ENCODE measurements around the gene RBP5.
A peak's percentile ranks its signal among the peaks of the same experiment; 100 is the strongest.

RBP5 gene

DNA sequence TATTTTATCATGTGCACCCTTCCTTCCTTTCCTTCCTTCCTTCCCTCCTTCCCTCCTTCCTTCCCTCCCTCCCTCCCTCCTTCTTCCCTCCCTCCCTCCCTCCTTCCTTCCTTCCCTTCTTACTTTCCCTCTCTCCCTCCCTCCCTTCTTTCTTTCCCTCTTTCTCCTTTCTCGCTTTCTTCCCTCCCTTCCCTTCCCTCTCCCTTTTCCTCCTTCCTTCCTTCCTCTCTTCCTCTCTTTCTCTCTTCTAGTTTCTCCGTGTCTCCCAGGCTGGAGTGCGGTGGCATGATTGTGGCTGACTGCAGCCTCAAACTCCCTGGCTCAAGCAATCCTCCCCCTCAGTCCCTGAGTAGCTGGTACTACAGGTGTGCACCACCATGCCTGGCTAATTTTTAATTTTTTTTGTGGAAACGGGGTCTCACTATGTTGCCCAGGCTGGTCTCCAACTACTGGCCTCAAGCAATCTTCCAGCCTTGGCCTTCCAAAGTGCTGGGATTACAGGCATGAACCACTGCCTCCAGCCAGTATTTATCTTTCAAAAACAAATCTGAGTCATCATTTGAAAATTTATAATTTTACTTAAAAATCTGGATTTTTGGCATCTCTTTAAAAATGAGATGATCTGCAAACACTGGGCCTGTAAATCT, 27.5 kb downstream of the RBP5 start:
- DNase-seq (ENCODE audit: low spot score), result no peak

DNA sequence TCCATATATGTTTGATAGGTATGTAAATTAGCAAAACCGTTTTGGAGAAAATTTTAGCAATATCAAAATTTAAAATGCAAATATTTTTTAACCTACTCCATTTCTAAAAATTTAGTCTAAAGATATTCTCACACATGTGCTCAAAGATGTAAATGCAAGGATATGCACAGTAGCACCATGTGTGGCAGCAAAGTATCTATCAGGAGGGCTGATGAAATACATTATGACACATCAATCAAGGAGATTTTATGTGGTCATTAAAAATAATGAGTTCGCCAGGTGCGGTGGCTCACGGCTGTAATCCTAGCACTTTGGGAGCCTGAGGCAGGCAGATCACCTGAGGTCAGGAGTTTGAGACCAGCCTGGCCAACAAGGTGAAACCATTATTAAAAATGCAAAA, 28.4 kb downstream of the RBP5 start:
- DNase-seq (ENCODE audit: low spot score), result no peak

DNA sequence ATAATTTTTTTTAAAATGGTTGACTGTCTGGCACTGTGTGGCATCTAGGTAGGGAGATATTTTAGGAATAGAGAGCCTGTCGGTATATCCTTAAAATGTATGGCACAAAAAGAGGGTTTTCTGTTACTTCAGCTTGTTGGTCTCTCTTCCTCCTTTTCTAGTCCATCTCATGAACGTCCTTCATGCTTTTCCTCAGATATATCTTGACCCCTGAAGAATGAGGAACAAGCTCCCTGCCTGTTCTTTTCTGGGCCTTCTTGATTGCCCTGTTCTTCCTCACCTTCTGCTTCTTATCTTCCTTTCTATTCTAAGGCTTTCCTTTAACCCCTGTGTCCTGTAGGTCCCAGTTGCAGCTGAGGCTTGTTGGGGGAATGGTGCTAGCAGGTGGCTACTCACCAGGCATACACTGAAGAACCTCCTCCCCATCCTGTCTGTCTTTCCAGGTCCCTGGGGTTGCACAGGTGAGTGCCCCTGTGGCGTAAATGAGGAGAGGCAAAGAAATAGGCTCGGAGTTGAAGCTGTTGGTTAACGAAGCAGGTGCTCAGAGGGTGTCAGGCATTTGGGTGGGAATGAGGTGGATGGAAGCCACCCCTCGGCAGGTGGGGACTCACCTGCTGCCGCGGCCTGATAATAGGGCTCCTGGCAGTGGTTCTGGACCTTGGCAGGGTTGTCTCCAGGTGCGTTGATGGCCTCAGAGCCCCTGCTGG, 29.2 kb downstream of the RBP5 start:
- DNase-seq (ENCODE audit: low spot score), result no peak

DNA sequence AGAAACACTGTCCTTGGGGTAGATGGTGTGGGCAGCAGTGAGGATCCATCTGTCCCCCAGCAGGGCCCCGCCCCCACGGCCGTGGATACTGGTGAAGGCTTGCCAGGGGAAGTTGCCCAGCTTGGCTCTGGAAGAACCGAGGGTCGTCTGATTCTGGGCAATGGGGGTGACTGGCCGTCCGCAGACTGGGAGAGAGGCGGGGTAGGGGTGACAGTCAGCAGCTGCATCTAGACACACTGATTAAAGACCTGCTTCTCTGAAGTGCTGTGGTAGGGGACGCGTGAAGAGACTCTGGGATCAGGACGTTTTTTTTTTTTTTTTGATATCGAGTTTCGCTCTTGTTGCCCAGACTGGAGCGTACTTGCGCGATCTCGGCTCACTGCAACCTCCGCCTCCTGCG, 31.7 kb downstream of the RBP5 start:
- no peak for DNase-seq (ENCODE audit: low spot score)

DNA sequence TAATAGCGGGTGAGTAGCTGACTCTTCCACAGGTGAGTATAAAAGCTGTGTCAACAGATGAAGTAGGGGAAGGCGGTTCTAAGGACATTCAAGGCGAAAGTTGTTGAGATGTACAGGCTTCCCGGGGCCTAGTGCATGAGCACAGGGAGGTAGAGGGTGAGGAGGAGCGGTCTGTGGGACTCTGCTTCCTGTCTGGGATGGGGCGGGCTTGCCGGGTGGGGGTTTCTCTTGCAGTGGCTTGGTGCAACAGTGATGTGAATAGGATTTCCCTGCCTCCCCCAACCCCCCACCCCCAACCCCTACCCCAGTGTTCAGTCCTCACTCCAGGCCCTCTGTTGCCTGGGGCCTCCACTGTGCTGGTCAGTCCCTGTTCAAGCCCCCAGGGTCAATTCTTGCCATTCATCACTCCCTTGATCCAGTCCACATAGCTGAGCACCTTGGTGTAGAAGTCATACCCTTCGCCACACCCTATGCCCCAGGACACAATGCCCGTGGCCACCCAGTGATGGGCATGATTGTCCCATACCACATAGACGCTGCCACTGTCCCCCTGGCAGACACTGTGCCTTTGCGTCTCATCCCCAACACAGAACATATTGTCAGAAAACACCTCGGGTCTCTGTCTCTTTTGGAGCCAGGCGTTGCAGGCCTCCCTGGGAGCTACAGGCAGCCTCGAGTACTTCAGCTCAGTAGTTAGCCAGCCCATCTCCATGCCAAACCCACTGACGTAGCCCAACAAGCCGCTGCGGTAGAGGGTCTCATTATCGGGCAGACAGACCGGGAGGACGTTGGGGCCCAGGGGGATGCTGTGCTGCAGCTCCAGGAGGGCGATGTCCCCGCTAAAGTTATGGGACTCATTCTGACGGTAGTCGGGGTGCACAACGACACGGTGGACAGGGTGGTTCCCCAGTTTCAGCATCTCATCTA, 32.4 kb downstream of the RBP5 start:
- no peak for DNase-seq (ENCODE audit: low spot score)

DNA sequence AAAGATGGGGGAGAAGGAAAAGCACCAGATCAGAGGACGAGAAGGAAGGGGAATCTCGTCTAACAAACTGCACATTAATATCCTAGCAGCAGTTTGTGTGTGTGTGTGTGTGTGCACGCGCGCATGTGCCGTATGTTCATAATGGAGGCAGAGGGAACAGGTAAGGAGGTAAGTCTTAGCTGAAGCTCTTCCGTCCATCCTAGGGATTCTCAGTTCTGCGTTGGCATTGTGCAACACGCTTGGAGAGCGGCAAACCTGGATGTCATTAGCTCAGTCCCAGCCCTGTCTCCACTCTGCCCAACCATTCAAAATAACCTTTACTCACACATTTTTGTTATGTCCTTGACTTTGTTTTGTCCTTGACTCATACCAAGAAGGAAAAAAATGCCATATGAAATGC, 34.8 kb downstream of the RBP5 start:
- DNase-seq (ENCODE audit: low spot score), result no peak

DNA sequence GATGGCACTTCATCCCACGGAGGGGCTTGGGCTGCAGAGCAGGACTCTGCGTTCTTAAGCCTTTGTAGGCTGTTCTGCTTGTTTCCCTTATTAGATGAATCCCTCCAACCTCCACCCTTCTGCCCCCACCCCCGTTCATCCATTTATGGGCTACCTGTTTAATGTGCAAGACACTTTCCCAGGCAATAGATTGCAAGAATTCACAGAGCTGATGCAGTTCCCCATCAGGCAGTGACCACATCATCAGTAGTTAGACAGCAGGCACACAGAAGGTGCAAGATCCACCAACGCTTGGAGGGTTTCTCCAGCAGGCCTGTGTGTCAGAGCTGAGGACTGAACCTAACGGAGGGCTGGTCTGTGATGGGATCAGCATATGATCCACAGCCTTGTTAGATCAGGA, 35.2 kb downstream of the RBP5 start:
- DNase-seq (ENCODE audit: low spot score), result no peak

DNA sequence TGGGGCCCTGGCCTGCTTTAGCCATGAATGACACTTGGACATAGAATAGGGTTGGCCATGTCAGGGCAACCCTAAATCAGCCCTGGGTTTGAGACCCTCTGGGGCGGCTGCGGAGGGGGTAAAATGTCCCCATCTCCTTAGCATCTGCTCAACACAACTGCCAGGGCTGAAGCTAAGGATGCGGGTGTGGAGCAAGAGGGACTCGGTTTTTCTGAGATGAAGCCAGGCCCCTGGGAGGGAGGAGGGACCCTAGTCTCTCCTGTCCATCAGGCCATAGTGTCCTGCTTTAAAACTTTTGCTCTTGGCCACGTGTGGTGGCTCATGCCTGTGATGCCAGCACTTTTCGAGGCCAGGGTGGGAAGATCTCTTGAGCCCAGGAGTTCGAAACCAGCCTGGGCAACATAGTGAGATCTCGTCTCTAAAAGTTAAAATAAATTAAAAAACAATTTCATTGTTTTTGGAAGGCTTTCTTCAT, 35.7 kb downstream of the RBP5 start:
- no peak for DNase-seq (ENCODE audit: low spot score)

DNA sequence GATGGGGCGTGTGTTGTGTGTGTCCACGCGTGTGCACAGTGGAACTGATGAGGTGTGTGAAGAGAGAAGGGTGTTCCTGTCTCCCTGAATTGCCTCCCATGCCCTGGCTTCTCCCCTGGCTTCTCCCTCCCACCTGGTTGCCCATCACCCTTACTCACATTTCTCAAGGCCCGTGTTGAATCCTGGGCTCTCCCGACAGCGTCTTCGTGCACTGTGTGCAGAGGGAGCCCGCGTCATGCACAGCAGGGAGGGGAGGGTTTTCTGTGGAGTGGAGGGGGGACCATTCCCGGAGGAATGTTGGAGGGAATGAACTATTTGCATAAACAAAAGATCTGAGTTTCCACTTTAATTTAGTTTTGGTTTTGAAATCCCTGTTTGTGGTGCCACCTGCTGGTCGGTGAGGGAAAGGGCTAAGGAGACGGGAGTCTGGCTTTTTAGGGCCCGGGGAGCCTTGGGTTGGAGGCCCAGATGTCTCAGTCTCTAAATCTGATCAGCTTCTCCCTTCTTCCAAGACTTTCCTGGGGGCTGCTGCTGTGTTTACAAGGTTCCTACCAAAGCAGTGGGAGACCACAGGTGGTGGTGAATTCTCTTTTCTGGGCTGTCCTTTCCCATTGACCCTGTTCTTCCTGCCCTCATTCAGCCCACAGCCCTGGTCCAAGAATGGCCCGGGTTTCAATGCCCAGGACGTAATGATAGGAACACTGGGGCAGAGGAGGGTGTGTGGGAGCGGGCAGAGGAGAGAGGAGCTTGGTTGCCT, 36.3 kb downstream of the RBP5 start, which contains the start of gene C1R:
C1R (minus strand) TSS at position 217 of the 757 bp plus-strand sequence; CDS start at position 160, 57 bp downstream.
- DNase-seq (ENCODE audit: low spot score), result peak; percentile 81

DNA sequence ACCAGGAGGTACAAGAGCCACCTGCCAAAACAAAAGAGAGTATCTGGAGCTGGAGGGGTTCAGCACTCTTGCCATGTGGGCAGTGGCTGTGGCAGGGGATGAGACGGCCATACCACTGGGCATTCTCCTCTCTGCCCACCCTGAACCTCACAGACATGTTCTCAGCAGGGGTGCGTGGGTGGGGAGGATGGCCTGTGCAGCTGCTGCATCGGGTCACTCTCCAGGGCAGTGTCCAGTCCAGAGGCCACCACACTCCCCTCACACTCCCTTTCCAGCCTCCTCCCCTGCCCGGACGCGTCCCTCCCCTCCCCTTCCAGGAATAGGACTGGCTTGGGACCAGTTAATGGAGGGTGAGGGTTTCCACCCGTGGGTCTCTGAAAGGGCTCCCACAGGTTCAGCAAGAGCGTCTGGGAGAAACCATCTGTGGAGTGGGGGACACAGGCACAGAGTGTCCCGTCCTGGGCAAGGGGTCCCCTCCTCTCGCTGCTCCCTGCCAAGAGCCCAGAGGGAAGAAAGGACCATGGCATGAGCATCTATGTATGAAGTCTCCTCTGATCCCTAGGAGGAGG, 36.9 kb downstream of the RBP5 start:
- DNase-seq (ENCODE audit: low spot score), result no peak

DNA sequence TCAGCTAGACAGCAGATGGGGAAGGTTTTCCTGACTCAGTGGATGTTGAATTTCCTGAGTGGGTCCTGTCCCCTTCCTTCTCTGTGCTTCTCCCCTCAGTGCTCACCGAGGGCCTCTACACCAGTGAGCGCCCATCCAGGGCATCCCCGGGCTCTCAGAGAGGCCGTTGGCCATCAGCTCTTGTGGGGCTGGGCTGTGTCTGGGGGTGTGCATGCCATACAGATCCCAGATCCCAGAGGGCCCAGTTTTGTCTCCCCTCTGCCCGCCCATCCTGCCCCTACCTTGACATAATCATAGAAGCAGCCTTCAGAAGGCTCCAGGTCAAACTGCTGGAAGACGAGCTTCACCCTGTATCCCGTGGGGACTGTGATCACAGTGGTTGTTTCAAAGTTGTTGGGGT, 37.5 kb downstream of the RBP5 start:
- no peak for DNase-seq (ENCODE audit: low spot score)

DNA sequence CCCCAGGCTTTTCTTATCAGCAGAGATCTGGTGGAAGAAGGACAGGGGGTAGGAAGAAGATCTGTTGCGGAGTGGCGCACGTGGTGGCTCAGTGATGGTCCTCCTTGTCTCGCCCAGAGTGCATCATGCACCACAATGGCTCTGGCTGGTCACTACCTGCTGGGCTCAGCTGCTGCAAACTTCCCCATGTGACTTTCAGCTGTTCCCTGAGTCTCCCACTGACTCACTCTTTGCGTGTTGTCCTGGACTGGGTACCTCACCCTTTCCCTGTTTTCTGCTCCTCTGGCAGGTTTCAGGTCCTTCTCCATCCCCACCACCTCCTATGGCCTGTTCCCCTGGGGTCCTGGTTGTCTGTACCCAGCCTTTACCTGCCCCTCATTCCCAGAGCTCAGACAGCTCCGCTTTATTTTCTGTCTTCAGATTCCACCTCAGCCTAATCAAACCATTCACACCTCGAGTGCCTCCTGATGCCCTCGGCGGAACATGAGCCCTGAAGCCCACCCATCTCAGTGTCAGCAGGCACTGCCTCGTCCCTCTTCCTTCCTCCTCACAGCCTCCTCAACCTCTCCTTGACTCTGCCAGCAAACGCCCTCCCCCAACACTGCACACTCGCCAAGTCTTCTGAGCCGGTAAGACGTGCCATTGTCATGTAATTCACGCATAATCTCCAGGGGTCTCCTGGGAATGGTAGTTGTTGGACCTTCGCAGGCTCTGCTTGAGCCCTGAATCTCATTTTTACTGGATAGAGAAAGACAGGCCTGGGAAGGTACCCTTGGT, 38.3 kb downstream of the RBP5 start:
- DNase-seq (ENCODE audit: low spot score), result peak; percentile 60

DNA sequence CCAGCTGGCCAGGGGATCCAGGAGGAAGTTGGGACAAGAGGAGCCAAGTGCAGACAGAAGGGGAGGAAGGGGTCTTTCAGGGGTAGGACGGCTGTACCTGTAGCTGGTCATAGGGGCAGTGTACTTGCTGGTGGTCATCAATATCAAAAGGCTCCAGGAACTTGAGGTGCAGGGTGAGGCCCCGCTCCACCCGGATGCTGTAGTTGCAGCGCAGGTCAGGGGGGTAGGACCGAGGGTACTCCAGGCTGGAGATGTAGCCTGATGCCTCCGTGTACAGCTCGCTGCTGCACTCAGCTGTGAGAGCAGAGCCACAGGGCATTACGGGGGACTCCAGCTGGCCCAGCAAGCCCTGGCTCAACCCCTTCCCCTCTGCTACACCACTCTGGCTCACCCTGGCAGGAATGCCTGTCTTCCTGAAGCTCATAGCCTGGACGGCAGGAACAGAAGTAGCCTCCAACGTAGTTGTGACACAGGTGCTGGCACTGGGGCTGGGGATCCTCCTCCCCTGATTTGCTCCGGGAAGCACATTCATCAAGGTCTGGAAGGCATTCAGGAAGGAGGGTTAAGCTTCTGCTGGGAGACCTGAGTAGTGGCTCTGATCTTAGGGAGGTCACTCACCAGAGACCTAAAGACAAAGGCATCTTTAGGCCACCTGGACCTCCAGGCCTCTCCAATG, 39.4 kb downstream of the RBP5 start:
- no peak for DNase-seq (ENCODE audit: low spot score)

DNA sequence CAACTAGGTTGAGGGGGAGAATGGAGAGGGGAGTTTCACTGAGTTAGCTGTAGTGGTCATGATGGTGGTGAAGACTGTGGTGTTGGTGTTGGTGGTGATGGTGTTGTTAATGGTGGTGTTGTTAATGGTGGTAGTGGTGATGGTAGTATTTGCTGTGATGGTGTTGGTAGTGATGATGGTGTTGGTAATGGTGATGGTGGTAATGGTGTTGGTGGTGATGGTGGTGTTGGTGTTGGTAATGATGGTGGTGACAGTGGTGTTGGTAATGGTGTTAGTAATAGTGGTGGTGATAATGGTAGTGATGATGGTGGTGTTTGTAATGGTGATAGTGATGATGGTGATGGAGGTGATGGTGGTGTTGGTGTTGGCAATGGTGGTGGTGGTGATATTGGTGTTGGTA, 45.6 kb downstream of the RBP5 start:
- DNase-seq (ENCODE audit: low spot score), result no peak

DNA sequence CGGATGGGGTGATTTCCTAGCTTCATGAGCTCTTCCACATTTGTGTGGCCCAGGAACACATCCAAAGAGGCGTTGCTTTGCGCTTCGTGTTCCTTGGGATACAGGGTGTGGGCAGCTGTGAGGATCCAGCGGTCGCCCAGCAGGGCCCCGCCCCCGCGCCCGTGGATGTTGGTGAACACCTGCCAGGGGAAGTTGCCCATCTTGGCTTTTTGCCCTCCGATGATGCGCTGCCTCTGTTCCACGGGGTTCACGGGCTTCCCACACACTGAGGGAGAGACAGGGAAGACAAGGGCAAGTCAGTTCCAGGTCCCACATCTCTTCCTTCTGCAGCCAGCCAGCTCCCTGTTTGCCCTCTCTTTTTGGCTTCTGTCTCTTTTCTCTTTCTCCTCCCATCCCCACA, 47.7 kb downstream of the RBP5 start:
- no peak for DNase-seq (ENCODE audit: low spot score)

DNA sequence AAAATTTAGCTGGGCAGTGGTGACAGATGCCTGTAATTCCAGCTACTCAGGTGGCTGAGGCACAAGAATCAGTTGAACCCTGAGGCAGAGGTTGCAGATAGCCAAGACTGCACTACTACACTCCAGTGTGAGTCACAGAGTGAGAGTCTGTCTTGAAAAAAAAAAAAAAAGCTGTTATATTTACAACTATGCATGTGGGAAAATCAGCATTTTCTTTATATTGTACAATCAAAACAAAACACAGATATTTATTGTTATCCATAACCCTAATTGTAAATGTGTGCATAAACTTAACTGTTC, 48.9 kb downstream of the RBP5 start:
- DNase-seq (ENCODE audit: low spot score), result no peak

DNA sequence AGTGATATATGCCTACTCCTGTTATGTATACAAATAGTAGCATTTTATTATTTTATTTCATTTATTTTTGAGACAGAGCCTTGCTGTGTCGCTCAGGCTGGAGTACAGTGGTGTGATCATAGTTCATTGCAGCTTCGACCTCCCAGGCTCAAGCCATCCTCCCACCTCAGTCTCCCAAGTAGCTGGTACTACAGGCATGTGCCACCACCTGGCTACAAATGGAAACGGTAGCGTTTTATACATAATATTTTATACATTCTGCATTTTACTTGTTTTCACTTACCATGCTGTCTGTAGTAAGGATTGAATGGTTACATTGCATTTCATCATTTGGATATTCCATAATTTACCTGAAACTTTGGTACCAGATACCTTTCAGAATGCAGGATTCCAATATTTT, 50.5 kb downstream of the RBP5 start:
- no peak for DNase-seq (ENCODE audit: low spot score)

DNA sequence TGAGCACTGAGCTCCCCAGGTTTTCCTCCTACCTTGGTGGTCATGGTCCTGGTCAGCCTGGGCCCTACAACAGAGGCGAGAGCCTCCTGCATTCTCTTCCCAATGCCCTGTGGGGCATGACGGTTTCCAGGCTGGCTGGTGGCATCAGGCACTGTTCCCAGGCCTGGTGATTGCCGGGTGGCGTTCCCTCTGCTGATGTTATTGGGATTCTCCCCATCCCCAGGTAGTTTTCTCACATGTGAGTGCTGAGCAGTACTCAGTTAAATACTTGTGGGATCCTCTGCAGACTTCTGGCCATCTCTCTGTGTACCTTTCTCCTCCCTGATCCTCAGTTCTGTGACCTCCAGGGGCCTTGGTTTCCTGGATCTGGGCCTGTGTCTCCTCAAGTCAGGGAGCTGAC, 52.2 kb downstream of the RBP5 start:
- no peak for DNase-seq (ENCODE audit: low spot score)

DNA sequence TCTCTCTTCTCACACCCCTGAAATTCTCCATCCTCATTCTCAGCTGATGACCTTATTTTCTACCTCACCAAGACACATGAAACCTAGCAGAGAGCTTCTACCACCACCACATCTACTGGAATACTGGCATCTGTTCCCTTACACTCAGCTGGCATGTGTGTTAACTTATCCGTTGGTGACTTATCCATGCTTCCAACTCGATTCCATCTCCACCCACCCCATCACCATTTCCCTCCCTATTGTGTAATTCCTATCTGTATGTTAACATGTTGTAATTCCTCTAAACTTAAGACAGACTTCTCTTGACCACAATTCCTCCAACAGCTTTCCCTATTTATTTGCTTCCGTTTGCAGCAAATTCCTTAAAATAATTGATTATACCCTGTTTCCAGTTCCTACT, 52.8 kb downstream of the RBP5 start:
- DNase-seq (ENCODE audit: low spot score), result no peak

DNA sequence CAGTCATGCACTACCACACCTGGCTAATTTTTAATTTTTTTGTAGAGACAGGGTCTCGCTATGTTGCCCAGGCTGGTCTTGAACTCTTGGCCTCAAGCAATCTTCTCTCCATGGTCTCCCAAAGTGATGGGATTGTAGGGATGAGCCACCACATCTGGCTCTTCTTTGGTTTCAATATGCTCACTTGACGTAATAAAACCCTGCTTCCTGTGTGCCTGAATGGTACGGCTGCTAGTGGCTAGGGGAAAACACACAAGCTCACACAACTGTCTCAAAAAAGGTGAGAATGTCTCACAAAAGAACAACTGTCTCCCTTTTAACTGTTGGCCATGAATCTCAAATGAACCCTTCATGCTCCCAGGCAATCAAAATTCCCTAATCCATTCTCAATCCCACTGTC, 53.2 kb downstream of the RBP5 start:
- DNase-seq (ENCODE audit: low spot score), result no peak

DNA sequence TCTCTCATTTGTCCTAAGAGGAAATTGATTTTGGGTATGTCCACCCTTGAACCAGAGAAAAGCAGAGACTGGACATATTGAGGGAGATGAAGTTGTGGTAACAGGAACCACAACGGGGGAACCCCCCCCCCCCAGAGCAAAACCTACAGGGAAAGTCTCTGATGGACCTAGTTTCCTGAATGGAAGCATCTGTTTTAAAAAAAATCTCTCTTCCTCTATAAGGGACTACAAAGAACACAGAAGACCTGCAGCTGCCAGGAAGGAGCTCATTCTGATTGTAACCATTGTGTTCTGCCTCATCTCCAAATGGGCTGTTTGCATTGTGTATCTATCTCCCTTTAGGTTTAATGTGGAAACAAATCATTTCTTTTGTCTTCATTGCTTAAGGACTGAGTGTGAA, 54.7 kb downstream of the RBP5 start:
- DNase-seq (ENCODE audit: low spot score), result no peak
